ENCODE results near the gene SCRN2. TPM values are rescaled to one million over a fixed set of nuclear protein-coding genes. Genes with fewer than 3 reads are reported as not detected.
A peak's percentile ranks its signal among the peaks of the same experiment; 100 is the strongest.

The SCRN2 gene
- total RNA-seq, 1 experiment from 2014 or later, result 47.9 TPM

GRCh38 chr17:47829870-47830269 lies 11.2 kb downstream of the SCRN2 start:
- H3K9me2 ChIP-seq (replicated peaks; ENCODE audit: low read length), result no peaks in the 10 kb centered on the region
- peaks cover 26% of the 10 kb centered on the region for H3K36me3 ChIP-seq (ENCODE audit: low read depth, low read length)
- no peaks in the 10 kb centered on the region for H4K20me1 ChIP-seq (ENCODE audit: low read length)
- peaks cover 17% of the 10 kb centered on the region for H3K4me1 ChIP-seq (ENCODE audit: insufficient read depth, low read length)
- no TSS peak for BruUV-seq (replicated peaks)
- H3K9ac ChIP-seq (ENCODE audit: low read length), result no peak overlapping the region
- intact Hi-C loops (cut with micrococcal nuclease), result loop anchor here (2.0 kb wide), 1 partner anchor 53 kb away; no protein-coding TSS in a partner anchor
- H3F3A ChIP-seq (ENCODE audit: low read length, unreplicated experiment), result no peaks in the 10 kb centered on the region
- no peaks in the 10 kb centered on the region for H3K9me3 ChIP-seq (ENCODE audit: low read length)
- peak overlapping the region; percentile 95 for H3K4me2 ChIP-seq (ENCODE audit: low read length)
- TF ChIP-seq CTCF (conservative IDR thresholded peaks at IDR 0.05; ENCODE audit: low read depth, low read length) (no peak), EZH2phosphoT487 (IDR thresholded peaks at IDR 0.05; ENCODE audit: borderline replicate concordance, low read length) (no peak), EZH2 (IDR thresholded peaks at IDR 0.05; ENCODE audit: low read length, unreplicated experiment) (no peak)
- no peak overlapping the region for H3K27ac ChIP-seq (ENCODE audit: low read length)
- ATAC-seq (no peak), DNase-seq (no peak)
- H3K79me2 ChIP-seq (ENCODE audit: low read length), result peaks cover 28% of the 10 kb centered on the region
- ChIA-PET POLR2A (ENCODE audit: unreplicated experiment) (no interaction called here), CTCF (interaction anchor here (1.1 kb wide), 1 partner anchor 117 kb away, joined by 3 read pairs; no protein-coding TSS in a partner anchor)
- H3K27me3 ChIP-seq (ENCODE audit: low read length), result no peaks in the 10 kb centered on the region
- peak overlapping the region; percentile 71 for H3K4me3 ChIP-seq (ENCODE audit: low read length)
- H2AFZ ChIP-seq (ENCODE audit: low read length), result no peak overlapping the region

GRCh38 chr17:47823519-47823918 lies 17.6 kb downstream of the SCRN2 start:
- ChIA-PET CTCF (no interaction called here), POLR2A (ENCODE audit: unreplicated experiment) (no interaction called here)
- TF ChIP-seq EZH2phosphoT487 (IDR thresholded peaks at IDR 0.05; ENCODE audit: borderline replicate concordance, low read length), result no peak
- TF ChIP-seq EZH2 (IDR thresholded peaks at IDR 0.05; ENCODE audit: low read length, unreplicated experiment), result no peak
- TF ChIP-seq CTCF (conservative IDR thresholded peaks at IDR 0.05; ENCODE audit: low read depth, low read length), result no peak
- BruUV-seq (replicated peaks), result TSS peak; percentile 18
- peaks cover 18% of the 10 kb centered on the region for H3K79me2 ChIP-seq (ENCODE audit: low read length)
- H3K27me3 ChIP-seq (ENCODE audit: low read length), result no peaks in the 10 kb centered on the region
- no peaks in the 10 kb centered on the region for H3K9me3 ChIP-seq (ENCODE audit: low read length)
- no peak overlapping the region for H3K9ac ChIP-seq (ENCODE audit: low read length)
- no peak overlapping the region for H3K4me3 ChIP-seq (ENCODE audit: low read length)
- no peak overlapping the region for H3K27ac ChIP-seq (ENCODE audit: low read length)
- intact Hi-C loops (cut with micrococcal nuclease), result no loop called here
- no peak overlapping the region for H2AFZ ChIP-seq (ENCODE audit: low read length)
- no peak for DNase-seq
- no peaks in the 10 kb centered on the region for H4K20me1 ChIP-seq (ENCODE audit: low read length)
- no peaks in the 10 kb centered on the region for H3F3A ChIP-seq (ENCODE audit: low read length, unreplicated experiment)
- ATAC-seq, result no peak
- H3K4me2 ChIP-seq (ENCODE audit: low read length), result no peak overlapping the region
- no peaks in the 10 kb centered on the region for H3K9me2 ChIP-seq (replicated peaks; ENCODE audit: low read length)
- H3K4me1 ChIP-seq (ENCODE audit: insufficient read depth, low read length), result peaks cover 25% of the 10 kb centered on the region
- peaks cover 33% of the 10 kb centered on the region for H3K36me3 ChIP-seq (ENCODE audit: low read depth, low read length)

- no peak overlapping the region for H3K9ac ChIP-seq (ENCODE audit: low read length)
- no peaks in the 10 kb centered on the region for H3K9me3 ChIP-seq (ENCODE audit: low read length)
- intact Hi-C loops (cut with micrococcal nuclease), result no loop called here
- H3F3A ChIP-seq (ENCODE audit: low read length, unreplicated experiment), result no peaks in the 10 kb centered on the region
- no peak overlapping the region for H3K4me3 ChIP-seq (ENCODE audit: low read length)
- no peak overlapping the region for H3K27ac ChIP-seq (ENCODE audit: low read length)
- H3K27me3 ChIP-seq (ENCODE audit: low read length), result no peaks in the 10 kb centered on the region
- DNase-seq, result no peak
- no peak for ATAC-seq
- TF ChIP-seq CTCF (conservative IDR thresholded peaks at IDR 0.05; ENCODE audit: low read depth, low read length), result no peak
- no peak for TF ChIP-seq EZH2 (IDR thresholded peaks at IDR 0.05; ENCODE audit: low read length, unreplicated experiment)
- no peak for TF ChIP-seq EZH2phosphoT487 (IDR thresholded peaks at IDR 0.05; ENCODE audit: borderline replicate concordance, low read length)
- peaks cover 25% of the 10 kb centered on the region for H3K4me1 ChIP-seq (ENCODE audit: insufficient read depth, low read length)
- no peaks in the 10 kb centered on the region for H3K9me2 ChIP-seq (replicated peaks; ENCODE audit: low read length)
- no peaks in the 10 kb centered on the region for H4K20me1 ChIP-seq (ENCODE audit: low read length)
- peaks cover 31% of the 10 kb centered on the region; the same call in 1 of the 2 replicates for H3K36me3 ChIP-seq (ENCODE audit: low read depth, low read length)
- no TSS peak for BruUV-seq (replicated peaks)
- peak overlapping the region; percentile 86 for H3K4me2 ChIP-seq (ENCODE audit: low read length)
- H3K79me2 ChIP-seq (ENCODE audit: low read length), result peaks cover 14% of the 10 kb centered on the region
- H2AFZ ChIP-seq (ENCODE audit: low read length), result no peak overlapping the region
- ChIA-PET CTCF (no interaction called here), POLR2A (ENCODE audit: unreplicated experiment) (no interaction called here)
Observed at GRCh38 chr17:47822785-47823184, 18.3 kb downstream of the SCRN2 start.

All from PC-3 (cell line).